AG20443 (cell line): Measurements from ENCODE around the gene CDCP1.

Experiments
- DNase-seq: peaks from one replicate; pipeline ENCODE4 v3.0.0; 2012; ENCODE audit warnings: low spot score, mixed read lengths

CDCP1 gene

DNA sequence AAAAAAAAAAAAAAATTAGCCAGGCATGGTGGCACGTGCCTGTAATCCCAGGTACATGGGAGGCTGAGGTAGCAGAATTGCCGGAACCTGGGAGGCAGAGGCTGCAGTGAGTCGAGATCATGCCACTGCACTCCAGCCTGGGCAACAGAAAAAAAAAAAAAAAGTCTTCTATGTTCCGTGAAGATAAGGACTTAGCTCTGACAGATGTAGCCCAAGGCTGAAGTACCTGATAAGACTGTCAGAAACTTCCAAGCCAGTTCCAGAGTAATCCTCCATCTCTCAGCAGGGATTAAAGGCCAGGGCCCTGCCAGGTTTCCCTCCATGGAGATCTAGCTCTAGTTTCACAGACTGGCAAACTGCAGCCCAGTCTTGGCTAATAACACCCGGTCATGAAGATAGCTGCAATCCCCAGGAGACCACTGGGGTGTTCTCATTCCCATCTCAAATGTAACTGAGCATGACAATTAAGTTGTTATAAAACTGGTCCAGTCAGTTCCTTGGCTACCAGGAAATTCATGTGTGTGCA, 8.5 kb downstream of the CDCP1 start:
- no peak for DNase-seq

DNA sequence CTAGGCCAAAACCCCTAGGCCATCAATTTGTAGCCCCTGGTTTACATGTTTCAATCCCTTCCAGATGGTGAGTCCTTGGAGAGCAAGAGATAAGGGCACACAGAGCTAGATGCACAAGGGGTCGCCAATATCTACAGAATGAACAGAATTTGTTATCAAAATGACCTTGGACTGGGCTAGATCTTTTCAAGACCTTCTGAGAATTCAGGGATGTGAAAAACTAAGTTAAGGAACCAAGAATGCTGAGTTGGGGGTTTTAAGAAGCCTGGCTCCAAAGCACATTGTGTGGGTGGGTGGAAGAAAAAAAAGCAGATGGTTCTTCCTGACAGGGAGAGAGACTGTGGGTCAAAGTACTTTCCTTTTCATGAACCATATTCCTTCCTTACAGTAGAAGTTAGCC, 10.2 kb downstream of the CDCP1 start:
- no peak for DNase-seq

DNA sequence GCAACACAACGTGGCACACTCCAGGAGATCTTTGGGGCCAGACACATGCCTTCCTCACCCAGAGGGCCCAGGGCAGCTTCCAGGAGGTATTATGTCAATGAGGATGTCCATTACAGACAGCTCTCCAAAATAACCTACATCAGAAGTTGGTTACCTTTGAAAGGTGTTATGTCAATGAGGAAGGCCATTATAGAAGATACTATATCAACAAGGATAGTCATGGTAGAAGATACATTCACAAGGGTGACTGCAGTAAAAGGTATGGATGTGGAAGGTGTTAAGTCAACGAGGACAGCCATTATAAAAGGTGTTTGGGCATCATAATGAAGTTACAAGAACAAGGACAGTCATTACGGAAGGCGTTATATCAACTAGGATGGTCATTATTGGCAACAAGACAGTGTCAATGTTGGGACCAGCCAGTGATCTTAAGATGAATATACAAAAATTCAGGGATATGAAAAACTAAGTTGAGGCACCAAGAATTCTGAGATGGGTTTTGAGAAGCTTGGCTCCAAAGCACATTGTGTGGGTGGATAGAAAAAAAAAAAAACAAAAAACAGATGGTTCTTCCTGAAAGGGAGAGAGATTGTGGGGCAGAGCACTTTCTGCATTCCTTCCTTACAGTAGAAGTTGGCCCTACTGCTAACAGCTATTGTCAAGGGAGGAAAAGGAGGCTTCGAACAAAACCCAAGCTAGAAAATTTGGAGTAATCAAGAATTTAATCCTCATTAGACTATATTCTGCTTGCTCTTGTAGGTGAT, 11.2 kb downstream of the CDCP1 start:
- DNase-seq = peak; percentile 38

DNA sequence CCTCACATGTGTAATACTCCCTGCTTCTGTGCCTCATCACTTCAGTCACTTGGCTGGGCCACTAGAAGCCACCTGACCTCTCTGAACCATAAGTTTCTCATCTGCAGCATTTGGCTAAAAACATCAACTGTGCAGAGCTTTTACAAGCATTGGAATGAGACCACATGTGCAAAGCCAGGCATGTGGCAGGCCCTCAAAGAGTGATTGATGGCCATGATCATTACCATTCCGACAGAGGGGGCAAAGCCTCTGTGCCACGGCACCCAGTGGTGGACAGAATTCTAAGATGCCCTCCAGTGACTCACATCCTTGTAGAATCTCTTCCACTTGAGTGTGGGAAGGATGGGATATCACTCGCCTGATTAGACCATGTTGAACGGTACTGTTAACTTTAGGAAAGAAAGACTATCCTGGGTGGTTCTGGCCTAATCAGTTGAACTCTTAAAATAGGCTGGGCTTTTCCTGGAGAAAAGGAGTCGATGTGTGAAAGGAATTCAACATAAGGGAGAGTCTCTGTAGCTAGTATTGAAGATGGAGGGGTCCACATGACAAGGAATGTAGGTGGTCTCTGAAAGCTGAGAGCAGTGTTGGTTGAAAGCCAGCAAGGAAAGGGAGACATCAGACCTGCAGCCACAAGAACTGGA, 13.5 kb downstream of the CDCP1 start:
- no peak for DNase-seq

DNA sequence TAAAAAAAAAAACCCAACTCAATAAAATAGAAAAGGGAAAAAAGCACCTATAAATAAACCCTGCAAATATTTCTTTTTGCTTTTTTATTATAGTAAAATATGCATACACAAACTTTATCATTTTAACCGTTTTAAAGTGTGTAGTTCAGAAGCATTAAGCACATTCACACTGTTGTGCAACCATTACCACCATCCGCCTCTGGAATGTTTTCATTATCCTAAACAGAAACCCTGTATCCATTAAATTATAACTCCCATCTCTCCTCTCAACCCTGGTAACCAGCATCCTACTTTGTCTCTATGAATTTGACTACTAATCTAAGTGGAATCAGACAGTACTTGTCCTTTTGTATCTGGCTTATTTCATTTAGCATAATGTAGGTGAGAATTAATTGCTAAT, 15.0 kb downstream of the CDCP1 start:
- DNase-seq = no peak

DNA sequence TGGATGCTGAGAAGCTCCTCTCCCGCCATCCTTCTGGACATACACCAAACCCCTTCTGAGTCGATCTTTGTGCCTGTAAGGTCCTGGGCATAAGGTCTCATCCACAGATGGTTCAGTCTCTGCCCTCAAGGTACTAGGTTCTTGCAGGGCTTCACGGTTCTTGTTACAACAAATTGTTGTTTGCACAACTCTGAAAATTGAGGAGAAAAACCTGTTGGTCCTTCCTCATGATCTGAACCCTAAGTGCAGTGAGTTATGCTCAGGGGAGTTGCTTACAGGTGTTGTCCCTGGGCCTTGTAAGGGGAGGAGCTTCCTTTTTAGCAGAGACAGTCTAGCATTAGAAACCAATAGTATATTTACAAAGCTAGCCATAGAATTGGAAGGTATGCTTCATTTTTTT, 15.7 kb downstream of the CDCP1 start:
- no peak for DNase-seq

DNA sequence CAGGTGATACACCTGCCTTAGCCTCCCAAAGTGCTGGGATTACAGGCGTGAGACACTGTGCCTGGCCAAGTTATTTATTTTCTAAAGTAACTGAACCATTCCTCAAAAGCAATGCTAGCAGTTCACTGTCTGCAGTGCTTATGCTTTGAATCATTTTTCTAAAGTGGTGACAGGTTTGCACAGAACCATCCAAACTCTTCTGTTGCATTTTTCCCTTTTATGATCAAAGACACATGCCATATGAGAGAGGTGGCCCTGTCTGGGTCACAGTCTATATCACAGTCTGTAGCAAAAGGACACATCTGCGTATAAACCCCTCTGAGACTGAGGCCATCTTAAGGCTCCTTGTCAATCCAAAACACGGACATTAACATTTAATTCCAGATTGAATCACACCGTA, 17.2 kb downstream of the CDCP1 start:
- no peak for DNase-seq

DNA sequence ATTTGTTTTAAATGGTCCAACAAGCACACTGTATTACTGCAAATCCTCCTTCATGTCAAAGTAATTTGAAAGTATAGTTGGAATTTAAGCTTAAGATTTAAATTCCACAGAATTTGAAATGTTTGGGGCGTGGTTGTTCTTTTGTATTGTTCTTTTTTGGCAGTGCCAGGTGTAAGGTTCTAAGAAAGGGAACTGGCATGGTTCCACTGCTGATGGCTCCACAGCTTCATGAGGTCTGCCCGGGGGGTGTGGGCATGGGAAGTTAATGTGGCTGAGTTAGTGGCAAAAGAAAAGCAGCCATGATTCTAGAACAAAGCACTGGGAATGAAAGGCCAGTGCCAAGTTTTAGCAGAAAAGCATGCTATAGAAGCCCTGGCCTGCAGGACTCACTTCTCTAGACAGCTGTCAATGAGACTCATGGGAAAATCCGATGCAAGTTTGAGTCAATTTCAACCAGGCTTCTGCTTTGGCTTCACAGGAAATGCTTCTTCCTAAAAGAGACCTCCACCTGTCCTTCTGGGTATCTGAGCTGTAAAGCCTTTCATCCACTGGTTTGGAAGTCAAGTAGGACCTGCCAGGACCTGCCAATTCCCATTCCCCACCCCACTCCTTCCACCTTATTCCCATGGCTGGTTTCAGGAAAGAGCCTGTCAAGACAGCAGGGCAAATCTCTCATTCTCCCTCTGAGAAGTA, 18.9 kb downstream of the CDCP1 start:
- no peak for DNase-seq

DNA sequence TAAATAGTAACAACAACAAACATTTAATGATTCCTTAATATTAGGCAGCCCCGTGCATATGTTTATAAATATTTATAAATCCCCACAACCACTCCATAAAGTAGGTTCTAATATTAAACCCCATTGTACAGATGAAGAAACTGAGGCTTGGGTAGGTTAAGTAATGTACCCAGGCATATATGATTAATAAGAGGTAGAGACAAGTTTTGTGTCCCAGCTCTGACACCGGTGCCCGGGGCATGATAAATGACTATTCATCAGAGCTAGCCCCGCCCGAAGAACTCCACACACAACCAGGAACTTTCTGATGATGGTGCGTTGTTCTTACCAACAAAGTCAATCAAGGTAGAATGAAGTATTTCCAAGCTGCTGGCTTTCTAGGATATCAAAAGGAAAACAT, 19.4 kb downstream of the CDCP1 start:
- no peak for DNase-seq

DNA sequence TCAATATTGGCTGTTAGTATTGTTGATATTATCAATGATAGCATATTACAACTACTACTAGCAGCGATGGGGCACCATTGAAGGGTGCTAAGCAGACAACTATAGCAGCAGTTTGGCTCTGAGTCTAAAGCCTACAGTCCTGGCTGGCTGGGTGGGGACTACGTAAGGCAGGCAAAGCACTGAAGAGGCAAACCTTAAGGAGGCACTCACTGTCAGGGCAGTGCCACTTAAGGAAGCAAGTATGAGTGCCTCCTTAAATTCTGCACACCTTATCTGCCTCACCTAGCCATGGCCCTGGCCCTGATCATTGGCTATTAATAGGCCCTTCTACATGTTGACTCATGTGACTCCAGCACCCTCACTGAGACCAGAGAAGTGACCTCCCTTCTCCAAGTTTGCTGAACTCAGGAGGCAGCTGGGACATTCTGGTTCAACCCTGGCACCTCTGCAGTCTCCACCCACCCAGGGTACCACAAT, 20.6 kb downstream of the CDCP1 start:
- no peak for DNase-seq

DNA sequence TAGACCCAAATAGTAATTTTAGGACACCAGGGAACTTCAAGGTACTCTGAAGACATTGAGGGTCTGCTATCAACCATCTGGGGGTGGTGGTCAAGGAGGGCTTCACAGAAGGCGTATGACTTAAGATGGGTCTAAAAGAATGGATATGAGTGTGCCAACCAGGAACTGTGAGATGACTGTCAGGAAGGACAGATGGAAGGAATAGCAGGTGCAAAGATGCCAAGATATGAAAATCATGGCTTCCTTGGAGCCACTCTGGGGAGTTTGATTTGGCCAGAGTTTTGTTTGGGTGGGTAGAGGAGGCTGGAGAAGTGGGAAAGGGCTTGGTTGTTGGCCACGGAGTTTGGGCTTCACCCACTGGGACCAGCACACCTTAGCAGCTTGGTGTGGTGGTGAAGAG, 21.2 kb downstream of the CDCP1 start:
- DNase-seq = no peak

DNA sequence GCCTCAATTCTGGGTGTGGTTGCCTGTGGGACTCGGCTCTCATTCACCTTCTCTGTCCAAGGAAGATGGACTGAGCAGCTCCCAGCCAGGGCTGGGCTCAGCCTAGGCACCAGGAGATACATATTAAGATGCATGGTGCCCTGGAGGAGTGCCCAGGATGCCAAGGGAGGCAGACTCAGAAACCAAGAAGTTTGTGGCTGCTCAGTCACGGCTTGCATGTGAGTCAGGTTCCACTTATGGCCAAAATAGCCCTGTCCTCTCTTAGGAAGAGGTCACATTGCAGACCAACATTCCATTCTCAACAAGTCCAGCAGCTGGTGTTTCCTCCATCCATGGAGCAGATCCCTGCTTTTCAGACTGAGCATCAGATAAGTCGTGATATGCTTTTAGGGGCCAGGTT, 21.8 kb downstream of the CDCP1 start:
- peak; percentile 88 for DNase-seq

DNA sequence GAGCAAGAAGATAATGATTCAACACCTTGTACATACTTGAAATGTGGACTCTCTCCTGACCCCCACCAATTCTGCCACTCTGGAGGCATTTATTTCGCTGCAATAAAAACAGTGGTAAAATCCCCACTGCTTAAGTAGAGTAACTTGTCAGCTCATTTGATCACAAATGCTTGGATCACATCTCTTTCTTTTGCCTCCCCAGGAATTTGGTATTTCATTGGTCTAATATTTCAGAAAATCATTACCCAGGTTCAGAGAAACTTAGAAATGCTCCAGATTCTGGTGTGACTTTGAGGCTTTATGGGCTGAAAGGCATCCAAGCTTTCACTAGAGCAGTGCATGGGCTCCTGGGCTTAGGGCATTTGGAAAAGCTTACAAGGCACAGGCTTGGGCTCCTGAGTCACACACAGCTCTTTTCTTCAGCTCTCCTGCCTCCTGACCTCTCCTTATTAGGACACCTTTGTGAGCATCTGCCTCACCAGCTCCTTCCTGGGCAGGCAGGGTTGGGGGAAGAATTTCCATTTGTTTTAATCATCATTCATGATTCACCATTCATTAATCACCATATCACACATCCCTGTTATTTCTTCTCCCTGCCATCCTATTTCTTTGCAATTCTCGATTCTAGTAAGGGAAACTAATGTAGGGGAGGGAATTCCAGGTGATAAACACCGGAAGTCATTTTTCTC, 22.5 kb downstream of the CDCP1 start:
- peak; percentile 74 for DNase-seq

DNA sequence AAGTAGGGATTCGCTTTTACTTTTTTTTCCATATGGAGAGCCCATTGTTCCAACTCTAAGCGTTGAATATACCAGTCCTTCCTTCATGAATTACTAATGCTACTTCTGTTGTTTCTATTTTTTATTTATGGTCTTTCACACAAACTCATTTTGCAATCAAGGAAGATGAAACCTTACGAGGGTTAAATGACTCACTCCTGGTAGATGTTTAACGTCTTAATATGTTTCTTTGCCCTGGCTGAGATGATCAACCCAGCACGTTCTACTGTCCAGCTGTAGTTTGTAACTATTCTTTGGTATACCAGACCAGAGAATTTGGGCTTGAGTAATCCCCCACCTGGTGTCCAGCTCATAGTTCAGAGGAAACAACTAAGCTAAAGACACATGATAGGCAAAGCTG, 23.1 kb downstream of the CDCP1 start:
- peak; percentile 72 for DNase-seq

DNA sequence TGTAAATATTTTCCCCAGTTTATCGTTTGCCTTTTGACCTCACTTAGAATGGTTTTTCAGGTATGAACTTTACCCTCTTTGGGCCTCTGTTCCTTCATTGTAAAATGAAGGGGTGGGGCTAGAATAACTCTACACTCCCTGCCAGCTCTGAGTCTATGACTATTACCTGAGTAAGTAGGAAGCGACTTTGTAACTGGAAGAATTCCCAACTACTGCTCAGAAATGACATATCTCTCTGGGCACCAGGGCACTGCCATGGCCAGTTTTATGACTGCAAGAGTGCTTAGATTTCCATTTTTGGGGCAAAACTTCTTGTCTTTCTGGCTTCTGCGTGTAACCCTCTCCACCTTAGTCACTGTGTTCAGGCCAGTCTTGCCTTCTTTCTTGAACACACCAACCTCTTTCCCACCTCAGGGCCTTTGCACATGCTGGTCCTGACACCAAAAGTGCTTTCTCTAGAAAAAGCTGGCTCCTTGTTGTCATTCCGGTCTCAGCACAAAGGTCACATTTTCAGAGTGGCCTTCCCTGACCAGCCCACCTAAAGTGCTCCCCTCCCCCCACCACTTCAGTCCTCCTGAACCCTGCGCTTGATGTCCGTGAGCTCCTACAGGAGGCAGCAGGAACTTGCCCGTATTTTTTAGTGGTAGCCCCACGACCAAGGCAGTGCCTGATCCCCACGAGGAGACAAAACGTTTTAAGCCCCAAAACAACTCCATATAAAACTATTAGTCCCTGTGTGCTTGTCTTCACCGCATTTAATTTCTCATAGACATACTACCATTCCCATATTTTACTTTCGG, 25.6 kb downstream of the CDCP1 start:
- no peak for DNase-seq

DNA sequence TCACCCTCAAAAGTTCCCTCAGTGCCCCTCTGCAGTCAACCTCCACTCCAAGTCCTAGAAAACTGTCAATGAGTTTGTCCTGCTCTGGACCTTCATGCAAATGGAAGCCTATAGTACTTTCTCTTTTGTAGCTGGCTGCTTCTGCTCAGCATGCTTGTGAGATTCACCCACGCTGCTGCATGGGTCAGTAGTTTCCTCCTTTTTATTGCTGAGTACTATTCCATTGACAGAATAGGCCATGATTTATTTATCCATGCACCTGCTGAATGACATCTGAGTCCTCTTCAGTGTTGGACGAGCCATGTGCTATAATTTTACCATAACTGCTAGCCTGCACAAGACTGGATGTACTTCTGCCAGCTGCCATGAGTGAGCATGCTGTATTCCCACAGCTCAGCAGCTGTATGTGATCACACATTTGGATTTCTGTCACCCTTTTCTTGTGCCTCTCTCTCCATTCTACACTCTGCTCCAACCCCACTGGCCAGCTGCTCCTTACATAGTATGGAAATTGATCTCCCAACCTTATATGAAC, 26.3 kb downstream of the CDCP1 start:
- no peak for DNase-seq

DNA sequence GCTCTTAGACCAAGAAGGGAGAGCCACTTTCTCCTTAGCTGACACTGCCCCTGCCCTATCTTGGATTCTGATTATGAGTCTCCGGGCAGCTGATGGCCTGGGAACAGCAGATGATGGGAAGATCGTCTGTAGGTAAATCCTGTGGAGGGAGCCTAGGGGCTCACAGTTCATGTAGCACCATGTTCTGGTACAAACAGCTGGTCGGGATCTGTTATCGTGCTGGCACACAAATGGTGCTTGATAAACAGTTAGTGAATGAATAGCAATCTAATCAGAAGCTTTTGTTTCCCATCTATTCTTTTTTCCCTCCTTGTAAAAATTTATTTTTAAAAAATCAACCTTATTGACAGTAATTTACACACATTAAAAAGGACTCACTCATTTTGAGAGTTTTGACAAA, 26.8 kb downstream of the CDCP1 start:
- no peak for DNase-seq

DNA sequence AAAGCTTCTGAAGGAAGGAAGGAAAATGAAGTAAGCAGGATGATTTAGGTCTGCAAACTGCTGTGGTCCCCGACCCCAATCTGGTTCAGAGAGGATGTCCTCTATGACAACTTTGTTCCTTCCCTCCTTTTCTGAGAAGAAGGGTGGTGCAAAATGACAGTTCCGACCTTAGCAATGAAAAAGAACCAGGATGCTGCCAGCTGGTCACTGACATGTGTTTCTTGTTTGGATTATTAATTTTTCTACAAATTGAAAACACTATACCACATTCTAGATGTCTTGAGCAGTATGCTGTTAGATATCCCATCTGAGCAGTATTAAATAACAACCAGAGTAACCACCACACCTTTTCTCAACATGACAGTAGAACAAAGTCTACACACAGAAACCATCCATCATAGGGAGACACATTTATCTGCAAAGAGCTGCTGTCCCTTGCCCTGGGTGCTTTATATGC, 27.5 kb downstream of the CDCP1 start:
- no peak for DNase-seq

DNA sequence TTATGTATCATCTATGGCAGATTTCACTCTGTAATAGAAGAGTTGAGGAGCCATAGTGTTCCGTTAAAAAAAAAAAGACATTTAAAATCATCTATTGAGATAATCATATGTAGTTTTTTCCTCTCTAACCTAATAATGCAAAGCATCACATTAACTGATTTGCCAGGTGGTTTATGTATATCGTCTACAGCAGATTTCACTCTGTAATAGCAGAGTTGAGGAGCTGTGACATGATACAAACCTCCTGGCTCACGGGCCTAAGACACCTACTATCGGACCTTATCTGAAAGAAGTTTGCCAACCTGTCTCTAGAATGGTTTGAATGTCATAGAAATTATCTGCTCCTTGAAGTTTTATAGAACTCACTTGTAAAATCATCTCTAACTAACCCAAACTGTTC, 29.8 kb downstream of the CDCP1 start:
- DNase-seq = no peak

DNA sequence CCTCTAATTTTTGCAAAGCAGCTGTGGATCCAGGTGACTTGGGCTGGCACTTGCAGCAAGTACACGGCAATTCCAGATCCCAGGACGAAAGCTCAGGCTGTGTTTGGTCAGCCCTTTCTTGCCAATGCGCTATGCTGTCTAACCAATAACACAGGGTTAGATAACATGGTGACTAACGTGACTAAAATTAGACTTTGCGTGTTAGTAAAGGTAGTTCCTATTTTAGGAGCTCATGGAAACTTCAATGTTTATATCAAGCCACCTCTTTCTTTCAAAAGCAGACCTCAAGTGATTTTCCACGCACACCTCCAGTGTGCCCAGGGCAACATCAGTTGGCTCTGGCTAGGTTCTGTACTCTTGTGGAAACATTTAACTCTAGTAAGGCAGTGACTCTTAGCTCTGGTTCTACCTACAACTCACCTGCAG, 32.5 kb downstream of the CDCP1 start:
- no peak for DNase-seq

DNA sequence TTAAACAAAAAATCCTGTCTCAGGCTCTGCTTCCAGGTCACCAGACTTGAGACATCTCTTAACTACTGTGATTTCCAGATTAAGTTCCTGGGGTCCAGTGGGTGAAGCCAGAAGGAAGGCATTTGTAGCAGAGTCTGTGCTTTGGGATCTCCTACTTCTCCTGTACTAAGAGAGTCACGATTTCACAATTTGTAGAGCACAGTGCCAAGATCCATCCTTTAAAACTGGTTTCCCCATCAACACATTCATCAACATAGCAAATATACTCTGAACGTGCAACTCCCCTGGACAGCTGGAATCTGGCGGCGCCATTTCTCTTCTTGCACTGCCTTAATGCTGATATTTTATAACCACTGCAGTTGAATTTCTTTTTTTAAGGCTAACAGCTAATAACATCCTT, 33.2 kb downstream of the CDCP1 start:
- peak; percentile 38 for DNase-seq
